LNCaP clone FGC (cell line): Measurements from ENCODE around the gene MPZL2.

Source experiments
- DNase-seq: peaks from one replicate; pipeline ENCODE4 v3.0.0-alpha.2; 2011; ENCODE audit warnings: low read depth
- H3K4me3 ChIP-seq: 2 replicates; pipeline ENCODE4 v1.5.1; 2011; ENCODE audit warnings: mild to moderate bottlenecking, low read depth, low read length, control low read depth
- TF ChIP-seq, protein P1 (sequence below): IDR thresholded peaks from 2 replicates; pipeline ENCODE4 v1.5.1; 2012; ENCODE audit warnings: mild to moderate bottlenecking; ENCODE audit not compliant: control insufficient read depth, insufficient read depth; ENCODE audit errors: extremely low read depth

The MPZL2 gene

DNA sequence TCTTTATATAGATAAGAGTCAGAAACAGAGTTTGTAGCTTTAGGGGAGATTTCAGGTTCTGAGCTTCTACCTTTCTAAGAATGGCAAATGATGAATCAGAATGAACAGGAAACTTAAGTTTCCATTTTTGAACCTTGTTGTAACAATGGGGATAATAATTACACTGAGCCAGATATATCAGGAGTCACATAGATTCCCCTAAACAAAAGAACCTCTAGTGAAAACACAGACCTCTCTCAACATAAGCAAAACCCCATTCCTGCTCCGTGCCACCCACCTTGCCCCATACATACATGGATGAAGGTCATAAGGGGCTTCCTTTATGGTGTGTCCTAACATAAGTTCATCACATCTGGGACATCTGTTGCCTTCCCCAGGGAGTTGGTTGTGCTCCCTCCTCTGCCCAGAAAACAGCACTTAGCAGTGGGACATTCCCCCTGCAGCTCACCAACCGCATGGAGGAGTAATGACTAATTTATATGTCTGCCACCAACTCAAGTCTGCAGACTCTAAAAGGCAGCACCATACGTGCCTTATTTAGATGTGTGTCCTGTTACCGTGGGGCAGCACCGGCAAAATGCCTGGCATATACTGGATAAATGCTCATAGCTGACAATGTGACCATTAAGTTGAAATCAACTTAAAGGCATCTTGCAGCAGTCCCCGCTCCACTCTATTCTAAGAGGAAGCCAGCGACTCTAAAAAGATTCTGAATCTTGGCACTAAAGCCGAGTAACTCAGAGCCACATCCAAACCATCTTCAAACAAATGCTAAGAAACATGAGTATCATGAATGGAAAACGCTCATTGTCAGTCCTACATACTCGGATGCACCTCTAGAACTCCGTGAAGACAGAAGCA, 47.2 kb downstream of the MPZL2 start:
- no peak for DNase-seq
- TF ChIP-seq, protein P1, sequence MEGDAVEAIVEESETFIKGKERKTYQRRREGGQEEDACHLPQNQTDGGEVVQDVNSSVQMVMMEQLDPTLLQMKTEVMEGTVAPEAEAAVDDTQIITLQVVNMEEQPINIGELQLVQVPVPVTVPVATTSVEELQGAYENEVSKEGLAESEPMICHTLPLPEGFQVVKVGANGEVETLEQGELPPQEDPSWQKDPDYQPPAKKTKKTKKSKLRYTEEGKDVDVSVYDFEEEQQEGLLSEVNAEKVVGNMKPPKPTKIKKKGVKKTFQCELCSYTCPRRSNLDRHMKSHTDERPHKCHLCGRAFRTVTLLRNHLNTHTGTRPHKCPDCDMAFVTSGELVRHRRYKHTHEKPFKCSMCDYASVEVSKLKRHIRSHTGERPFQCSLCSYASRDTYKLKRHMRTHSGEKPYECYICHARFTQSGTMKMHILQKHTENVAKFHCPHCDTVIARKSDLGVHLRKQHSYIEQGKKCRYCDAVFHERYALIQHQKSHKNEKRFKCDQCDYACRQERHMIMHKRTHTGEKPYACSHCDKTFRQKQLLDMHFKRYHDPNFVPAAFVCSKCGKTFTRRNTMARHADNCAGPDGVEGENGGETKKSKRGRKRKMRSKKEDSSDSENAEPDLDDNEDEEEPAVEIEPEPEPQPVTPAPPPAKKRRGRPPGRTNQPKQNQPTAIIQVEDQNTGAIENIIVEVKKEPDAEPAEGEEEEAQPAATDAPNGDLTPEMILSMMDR: no peak

GRCh38 chr11:118215765-118216164, 48.3 kb downstream of the MPZL2 start:
- no peak overlapping the region for H3K4me3 ChIP-seq
- TF ChIP-seq, protein P1: no peak
- DNase-seq: no peak

More for the DNA sequence above, 47.2 kb downstream of the MPZL2 start:
- H3K4me3 ChIP-seq: no peak overlapping the region

DNA sequence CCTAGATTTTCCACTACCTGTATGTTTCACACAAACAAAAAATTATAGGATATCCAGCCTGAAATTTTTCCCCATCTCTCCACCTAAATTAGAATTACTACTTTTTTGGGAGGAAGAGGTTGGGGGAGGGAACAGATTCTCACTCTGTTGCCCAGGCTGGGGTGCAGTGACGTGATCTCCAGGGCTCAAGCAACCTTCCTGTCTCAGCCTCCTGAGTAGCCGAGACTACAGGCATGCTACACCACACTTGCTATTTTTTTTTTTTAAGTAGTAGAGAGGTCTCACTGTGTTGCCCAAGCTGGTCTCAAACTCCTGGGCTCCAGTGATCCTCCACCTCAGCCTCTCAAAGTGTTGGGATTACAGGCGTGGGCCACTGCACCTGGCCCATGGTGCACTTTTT, 48.8 kb downstream of the MPZL2 start:
- TF ChIP-seq, protein P1: no peak
- no peak for DNase-seq

GRCh38 chr11:118214210-118214914, 49.7 kb downstream of the MPZL2 start:
- no peak for DNase-seq
- TF ChIP-seq, protein P1: no peak

More for the DNA sequence above, 48.8 kb downstream of the MPZL2 start:
- H3K4me3 ChIP-seq: no peak overlapping the region

GRCh38 chr11:118213781-118214180, 50.3 kb downstream of the MPZL2 start:
- no peak overlapping the region for H3K4me3 ChIP-seq
- no peak for DNase-seq
- TF ChIP-seq, protein P1: no peak

More at GRCh38 chr11:118214210-118214914, 49.7 kb downstream of the MPZL2 start:
- H3K4me3 ChIP-seq: no peak overlapping the region

DNA sequence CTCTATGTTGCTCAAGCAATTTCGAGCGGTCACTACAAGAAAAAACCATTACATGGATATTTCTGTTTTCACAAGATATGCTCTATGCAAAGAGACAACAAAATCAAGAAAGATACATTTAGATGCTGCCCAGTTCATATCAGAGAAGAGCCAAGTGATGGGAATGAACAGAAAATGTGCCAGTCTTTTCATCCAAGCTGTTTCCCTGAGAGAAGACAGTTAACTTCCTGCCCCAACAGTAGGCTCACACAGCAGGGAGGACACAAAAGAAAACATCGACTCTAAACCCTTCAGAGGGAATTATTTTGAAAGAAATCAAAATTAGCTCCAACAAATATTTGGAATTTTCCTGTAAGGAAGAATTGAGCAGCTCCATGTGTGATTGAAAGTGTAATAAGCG, 50.9 kb downstream of the MPZL2 start:
- TF ChIP-seq, protein P1: no peak
- no peak for DNase-seq
- no peak overlapping the region for H3K4me3 ChIP-seq

GRCh38 chr11:118212781-118213191, 51.3 kb downstream of the MPZL2 start:
- no peak for DNase-seq
- H3K4me3 ChIP-seq: no peak overlapping the region
- TF ChIP-seq, protein P1: no peak
